HL-60/S4 (cell line): Measurements from ENCODE around the gene SEMA7A.
"Not testable (repeated sequence)": the region's sequence is repeated elsewhere in the genome, so short reads cannot be mapped to it uniquely, and the experiment has no call there.

ENCODE experiments used
- in situ Hi-C: fragments of 300-500 bp; cut with MboI; formaldehyde crosslinking; loops from 2 replicates; pipeline ENCODE4 v1.14.3; 2022; ENCODE audit warnings: low sequenced_read_pairs

SEMA7A gene

GRCh38 chr15:74359376-74359775, 74.4 kb downstream of the SEMA7A start:
- in situ Hi-C loops: not testable (repeated sequence)
